Testis (tissue), 2 donors: ENCODE measurements around the gene ERCC6L2.

Experiments used
- POLR2A ChIP-seq: fragments of 450-650 bp; IDR thresholded peaks from one replicate; pipeline ENCODE4 v1.6.1; 2017; ENCODE audit warnings: antibody characterized with exemption, mild to moderate bottlenecking, moderate library complexity
- TF ChIP-seq, protein P1 (sequence below), 3 experiments: fragments of 450-650 bp in 2 of 3; fragments of 200-600 bp in 1 of 3; sonication (generic) in 1 of 3; IDR thresholded peaks; one replicate each; pipeline ENCODE4 v1.5.1; 2016 to 2019; ENCODE audit warnings: antibody characterized with exemption in 3 of 3, mild to moderate bottlenecking in 2 of 3, moderate library complexity in 1 of 3

DNA sequence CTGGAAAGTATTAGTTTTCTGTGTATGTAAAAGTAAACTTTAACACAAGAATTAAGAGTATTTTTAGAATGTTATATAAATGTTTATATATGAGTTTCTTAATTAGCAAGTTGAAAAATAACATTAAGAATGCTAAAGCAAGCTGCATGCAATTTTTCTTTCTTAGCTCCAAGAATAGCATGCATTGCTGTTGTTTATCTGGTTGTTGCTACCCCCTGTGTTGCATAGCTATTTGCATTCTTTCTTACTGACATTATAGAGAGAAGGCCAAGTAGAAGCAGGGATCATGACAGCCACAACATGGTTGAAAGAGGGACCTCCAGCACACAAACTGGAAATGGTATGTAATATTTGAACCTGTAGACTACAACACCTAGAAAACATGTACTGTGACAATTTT is 94.8 kb downstream of the ERCC6L2 start:
- TF ChIP-seq, protein P1, sequence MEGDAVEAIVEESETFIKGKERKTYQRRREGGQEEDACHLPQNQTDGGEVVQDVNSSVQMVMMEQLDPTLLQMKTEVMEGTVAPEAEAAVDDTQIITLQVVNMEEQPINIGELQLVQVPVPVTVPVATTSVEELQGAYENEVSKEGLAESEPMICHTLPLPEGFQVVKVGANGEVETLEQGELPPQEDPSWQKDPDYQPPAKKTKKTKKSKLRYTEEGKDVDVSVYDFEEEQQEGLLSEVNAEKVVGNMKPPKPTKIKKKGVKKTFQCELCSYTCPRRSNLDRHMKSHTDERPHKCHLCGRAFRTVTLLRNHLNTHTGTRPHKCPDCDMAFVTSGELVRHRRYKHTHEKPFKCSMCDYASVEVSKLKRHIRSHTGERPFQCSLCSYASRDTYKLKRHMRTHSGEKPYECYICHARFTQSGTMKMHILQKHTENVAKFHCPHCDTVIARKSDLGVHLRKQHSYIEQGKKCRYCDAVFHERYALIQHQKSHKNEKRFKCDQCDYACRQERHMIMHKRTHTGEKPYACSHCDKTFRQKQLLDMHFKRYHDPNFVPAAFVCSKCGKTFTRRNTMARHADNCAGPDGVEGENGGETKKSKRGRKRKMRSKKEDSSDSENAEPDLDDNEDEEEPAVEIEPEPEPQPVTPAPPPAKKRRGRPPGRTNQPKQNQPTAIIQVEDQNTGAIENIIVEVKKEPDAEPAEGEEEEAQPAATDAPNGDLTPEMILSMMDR (IDR thresholded peaks at IDR 0.05), result no peak
- TF ChIP-seq POLR2A, result no peak
